GM12891 (cell line): ENCODE results near the gene CTNNA1.

Experiments
- POLR2AphosphoS5 ChIP-seq: IDR thresholded peaks from 2 replicates; pipeline ENCODE4 v1.6.1; 2011; ENCODE audit warnings: low read depth, low read length, control low read depth
- TAF1 ChIP-seq: IDR thresholded peaks from 2 replicates; pipeline ENCODE4 v1.6.1; 2011; ENCODE audit warnings: low read depth, low read length, control low read depth

DNA sequence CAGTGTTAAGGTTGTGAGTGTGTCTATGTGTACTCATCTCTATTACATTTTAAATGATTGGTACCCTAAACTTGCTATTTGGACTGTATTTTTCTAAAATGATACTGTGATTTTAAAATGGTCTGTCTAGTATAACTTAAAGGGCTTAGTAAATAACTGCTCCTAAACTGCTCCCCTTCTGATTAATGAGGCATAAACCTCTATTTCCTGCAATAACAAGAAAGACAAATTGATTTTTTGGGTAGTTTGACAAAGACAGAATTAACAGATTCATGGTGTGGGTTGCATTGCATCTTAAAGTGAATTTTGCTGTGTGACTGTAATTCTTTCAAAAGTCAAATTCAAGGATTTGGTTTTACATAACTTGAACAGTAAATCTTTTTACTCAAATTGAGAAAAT lies 130.0 kb downstream of the CTNNA1 start:
- TF ChIP-seq TAF1 = no peak
- no peak for TF ChIP-seq POLR2AphosphoS5
